ENCODE measurements around the gene SLC26A8. TPM values are rescaled to one million over a fixed set of nuclear protein-coding genes. Genes with fewer than 3 reads are reported as not detected.

The SLC26A8 gene
- total and polyA plus RNA-seq, 2 of the 13 experiments (the other 11 are each of a cell fraction or from before 2014, with no cell fraction given), result 0.46 TPM; not detected in 1

- TF ChIP-seq ARID5B (CRISPR knock-in tag; IDR thresholded peaks at IDR 0.05) (peak; percentile 58), RXRA (CRISPR knock-in tag; IDR thresholded peaks at IDR 0.05) (0 out of 2 replicates have a peak, but pooled peaks have one; percentile 41), ZFX (CRISPR knock-in tag; IDR thresholded peaks at IDR 0.05; ENCODE audit: low read depth) (peak; percentile 38; the same call in 1 of the 2 replicates), ZNF512B (CRISPR knock-in tag; IDR thresholded peaks at IDR 0.05; ENCODE audit: borderline replicate concordance) (peak; percentile 39; the same call in 1 of the 2 replicates), ZNF280D (CRISPR knock-in tag; IDR thresholded peaks at IDR 0.05) (no peak), NR2F6 (IDR thresholded peaks at IDR 0.05) (no peak), NR2F6 (CRISPR knock-in tag; IDR thresholded peaks at IDR 0.05) (peak; percentile 48; the same call in 1 of the 2 replicates), KDM2A (CRISPR knock-in tag; IDR thresholded peaks at IDR 0.05; ENCODE audit: borderline replicate concordance, low read depth) (0 out of 2 replicates have a peak, but pooled peaks have one; percentile 33), ZNF781 (CRISPR knock-in tag; IDR thresholded peaks at IDR 0.05; ENCODE audit: borderline replicate concordance, not compliant biosample characterization) (peak; percentile 65), GMEB1 (CRISPR knock-in tag; IDR thresholded peaks at IDR 0.05; ENCODE audit: borderline replicate concordance) (no peak), ZBTB7B (CRISPR knock-in tag; IDR thresholded peaks at IDR 0.05) (peak; percentile 84), RARA (CRISPR knock-in tag; IDR thresholded peaks at IDR 0.05) (peak; percentile 20; the same call in 1 of the 2 replicates), HNF1B (CRISPR knock-in tag; IDR thresholded peaks at IDR 0.05) (peak; percentile 42; the same call in 1 of the 2 replicates), KMT2A (CRISPR knock-in tag; IDR thresholded peaks at IDR 0.05) (no peak)
Measured at GRCh38 chr6:35972471-35973367, 51.7 kb downstream of the SLC26A8 start (continued).
